Colonic mucosa (tissue), 4 donors: ENCODE results near the gene TTC7B. TPM values are rescaled to one million over a fixed set of nuclear protein-coding genes. Genes with fewer than 3 reads are reported as not detected.

ENCODE experiments used
- DNase-seq: peaks from one replicate; pipeline ENCODE4 v3.0.0-alpha.2; 2020
- H3K27ac ChIP-seq: fragments of 200-600 bp; one replicate; pipeline ENCODE4 v1.8.0; 2021
- H3K27me3 ChIP-seq: fragments of 200-600 bp; one replicate; pipeline ENCODE4 v1.8.0; 2021
- H3K36me3 ChIP-seq: fragments of 200-600 bp; one replicate; pipeline ENCODE4 v1.8.0; 2021
- H3K4me1 ChIP-seq: fragments of 200-600 bp; one replicate; pipeline ENCODE4 v1.8.0; 2021; ENCODE audit warnings: mild to moderate bottlenecking
- H3K4me3 ChIP-seq: fragments of 200-600 bp; one replicate; pipeline ENCODE4 v1.8.0; 2021
- H3K9ac ChIP-seq, 2 donors: one replicate each; pipeline ENCODE4 v1.7.0; 2013; ENCODE audit warnings: control low read depth in 2 of 2, low read depth in 2 of 2, low read length in 2 of 2
- H3K9me3 ChIP-seq: fragments of 200-600 bp; one replicate; pipeline ENCODE4 v1.8.0; 2021
- intact Hi-C: fragments of 100-400 bp; cut with DNase I; formaldehyde crosslinking; loops from one replicate; pipeline ENCODE4 v1.14.1; 2022
- total RNA-seq, 2 donors: library from RNA; stranded (reverse); fragmentation: NEBNext Ultra II Directional in 1 of 2; extraction: Animal tissue kit (Norgen Biotek cat#: 25700) in 1 of 2; gene quantifications; one replicate each; pipeline ENCODE4 v1.2.1, GENCODE V29; 2021
- TF ChIP-seq, protein P1 (sequence below): fragments of 200-600 bp; IDR thresholded peaks from one replicate; pipeline ENCODE4 v1.8.0; 2022; ENCODE audit warnings: antibody characterized with exemption, mild to moderate bottlenecking
- donor health status: healthy.
- donor health status: DM: no; HTN: no; CAD: no.
- donor health status: DM: no; HTN: no; CAD: no.

TTC7B gene
- total RNA-seq, 2 donors from 2014 or later, result 3.3 to 11.8 TPM

DNA sequence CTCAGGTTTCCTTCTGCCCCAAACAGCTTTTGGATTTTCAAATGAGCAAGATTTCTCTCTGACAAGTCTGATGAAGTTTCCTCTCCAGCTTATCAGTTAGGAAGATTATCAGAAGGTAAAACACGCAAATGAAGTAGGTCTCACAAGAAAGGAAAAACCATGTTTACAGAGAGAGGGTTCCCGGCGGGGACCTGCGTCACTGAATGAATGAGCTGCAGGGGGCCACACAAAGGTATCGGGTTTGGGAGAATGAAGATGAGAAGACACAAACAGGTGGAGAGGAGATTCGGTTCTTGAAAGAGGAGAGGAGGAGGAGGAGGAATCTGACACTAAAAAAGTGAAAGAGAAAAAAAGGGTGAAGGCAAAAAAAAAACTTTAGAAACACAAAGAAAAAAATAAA is 210.8 kb downstream of the TTC7B start:
- TF ChIP-seq, protein P1, sequence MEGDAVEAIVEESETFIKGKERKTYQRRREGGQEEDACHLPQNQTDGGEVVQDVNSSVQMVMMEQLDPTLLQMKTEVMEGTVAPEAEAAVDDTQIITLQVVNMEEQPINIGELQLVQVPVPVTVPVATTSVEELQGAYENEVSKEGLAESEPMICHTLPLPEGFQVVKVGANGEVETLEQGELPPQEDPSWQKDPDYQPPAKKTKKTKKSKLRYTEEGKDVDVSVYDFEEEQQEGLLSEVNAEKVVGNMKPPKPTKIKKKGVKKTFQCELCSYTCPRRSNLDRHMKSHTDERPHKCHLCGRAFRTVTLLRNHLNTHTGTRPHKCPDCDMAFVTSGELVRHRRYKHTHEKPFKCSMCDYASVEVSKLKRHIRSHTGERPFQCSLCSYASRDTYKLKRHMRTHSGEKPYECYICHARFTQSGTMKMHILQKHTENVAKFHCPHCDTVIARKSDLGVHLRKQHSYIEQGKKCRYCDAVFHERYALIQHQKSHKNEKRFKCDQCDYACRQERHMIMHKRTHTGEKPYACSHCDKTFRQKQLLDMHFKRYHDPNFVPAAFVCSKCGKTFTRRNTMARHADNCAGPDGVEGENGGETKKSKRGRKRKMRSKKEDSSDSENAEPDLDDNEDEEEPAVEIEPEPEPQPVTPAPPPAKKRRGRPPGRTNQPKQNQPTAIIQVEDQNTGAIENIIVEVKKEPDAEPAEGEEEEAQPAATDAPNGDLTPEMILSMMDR, result no peak

DNA sequence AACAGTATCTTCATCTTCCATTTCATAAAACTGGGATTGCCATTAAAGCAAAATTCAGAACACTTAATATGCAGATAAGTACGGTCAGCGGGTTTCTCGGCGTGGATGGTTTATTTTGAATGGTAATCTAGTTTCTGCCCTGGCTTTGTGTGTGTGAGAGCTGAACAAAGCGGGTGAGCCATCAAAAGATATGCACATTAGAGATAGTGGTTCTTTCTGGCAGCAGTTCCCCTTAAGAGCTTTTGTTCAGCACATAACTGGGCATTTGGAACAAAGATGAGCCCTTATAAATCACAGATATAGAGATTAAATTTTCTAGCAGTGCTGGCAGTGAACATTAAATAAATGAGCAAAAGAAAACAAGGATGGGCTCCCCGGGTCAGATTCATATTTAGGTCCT is 211.9 kb downstream of the TTC7B start:
- H3K9ac ChIP-seq, result no peak overlapping the region
- no peaks in the 10 kb centered on the region for H3K9me3 ChIP-seq
- no peak for DNase-seq
- TF ChIP-seq, protein P1, result no peak
- H3K4me3 ChIP-seq, result no peak overlapping the region
- intact Hi-C loops, result no loop called here
- H3K36me3 ChIP-seq, result no peaks in the 10 kb centered on the region
- H3K4me1 ChIP-seq, result no peaks in the 10 kb centered on the region
- no peak overlapping the region for H3K27ac ChIP-seq
- H3K27me3 ChIP-seq, result no peaks in the 10 kb centered on the region

More for the DNA sequence above, 210.8 kb downstream of the TTC7B start:
- Histone ChIP-seq H3K27me3 (no peaks in the 10 kb centered on the region), H3K36me3 (no peaks in the 10 kb centered on the region), H3K27ac (no peak overlapping the region), H3K9ac (no peak overlapping the region), H3K4me1 (no peaks in the 10 kb centered on the region), H3K4me3 (no peak overlapping the region), H3K9me3 (no peaks in the 10 kb centered on the region)
- intact Hi-C loops, result no loop called here
- DNase-seq, result no peak

DNA sequence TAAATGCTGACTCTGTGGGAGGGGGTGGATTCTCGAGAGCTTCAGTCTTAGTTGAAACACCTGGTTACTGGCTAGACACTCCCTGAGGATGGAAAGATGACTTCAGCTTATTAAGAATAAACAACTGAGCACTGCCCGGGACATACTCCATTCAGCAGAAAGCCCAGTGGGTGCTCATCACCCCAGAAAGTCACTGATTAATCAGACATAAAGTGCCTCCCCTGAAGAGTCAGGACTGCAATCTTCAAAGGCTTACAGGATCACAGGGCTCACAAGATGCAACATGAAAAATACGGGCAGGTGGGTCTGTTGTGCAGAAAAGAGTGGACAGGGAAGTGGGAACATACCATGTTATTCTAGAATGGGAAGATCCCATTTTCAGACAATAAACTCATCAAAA is 212.4 kb downstream of the TTC7B start:
- no peak for DNase-seq
- H3K27ac ChIP-seq, result no peak overlapping the region
- no peaks in the 10 kb centered on the region for H3K9me3 ChIP-seq
- no peaks in the 10 kb centered on the region for H3K36me3 ChIP-seq
- H3K27me3 ChIP-seq, result no peaks in the 10 kb centered on the region
- no peak overlapping the region for H3K9ac ChIP-seq
- TF ChIP-seq, protein P1, result no peak
- no peak overlapping the region for H3K4me3 ChIP-seq
- no peaks in the 10 kb centered on the region for H3K4me1 ChIP-seq
- intact Hi-C loops, result no loop called here

DNA sequence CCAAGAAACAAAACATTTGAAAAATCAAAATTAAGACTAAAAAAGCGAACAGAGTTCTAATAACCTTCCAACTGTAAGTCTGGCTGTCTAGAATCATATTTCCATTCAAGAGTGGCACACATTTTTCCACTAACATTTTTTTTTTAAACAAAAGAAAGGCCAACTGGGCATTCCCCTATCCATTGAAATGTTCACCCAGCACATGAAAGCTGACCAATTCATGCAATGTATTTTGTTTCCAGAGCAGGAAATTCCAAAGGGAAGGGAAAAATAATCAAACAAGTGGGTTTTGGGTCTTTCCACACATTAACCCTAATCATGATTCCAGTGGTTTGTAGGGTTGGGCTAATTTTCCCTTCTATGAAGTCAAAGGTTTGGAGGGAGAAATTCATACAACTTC is 212.9 kb downstream of the TTC7B start:
- no peak overlapping the region for H3K9ac ChIP-seq
- TF ChIP-seq, protein P1, result no peak
- no peaks in the 10 kb centered on the region for H3K9me3 ChIP-seq
- no peak overlapping the region for H3K27ac ChIP-seq
- H3K4me1 ChIP-seq, result no peaks in the 10 kb centered on the region
- no peak for DNase-seq
- H3K36me3 ChIP-seq, result no peaks in the 10 kb centered on the region
- no peak overlapping the region for H3K4me3 ChIP-seq
- intact Hi-C loops, result no loop called here
- H3K27me3 ChIP-seq, result no peaks in the 10 kb centered on the region

DNA sequence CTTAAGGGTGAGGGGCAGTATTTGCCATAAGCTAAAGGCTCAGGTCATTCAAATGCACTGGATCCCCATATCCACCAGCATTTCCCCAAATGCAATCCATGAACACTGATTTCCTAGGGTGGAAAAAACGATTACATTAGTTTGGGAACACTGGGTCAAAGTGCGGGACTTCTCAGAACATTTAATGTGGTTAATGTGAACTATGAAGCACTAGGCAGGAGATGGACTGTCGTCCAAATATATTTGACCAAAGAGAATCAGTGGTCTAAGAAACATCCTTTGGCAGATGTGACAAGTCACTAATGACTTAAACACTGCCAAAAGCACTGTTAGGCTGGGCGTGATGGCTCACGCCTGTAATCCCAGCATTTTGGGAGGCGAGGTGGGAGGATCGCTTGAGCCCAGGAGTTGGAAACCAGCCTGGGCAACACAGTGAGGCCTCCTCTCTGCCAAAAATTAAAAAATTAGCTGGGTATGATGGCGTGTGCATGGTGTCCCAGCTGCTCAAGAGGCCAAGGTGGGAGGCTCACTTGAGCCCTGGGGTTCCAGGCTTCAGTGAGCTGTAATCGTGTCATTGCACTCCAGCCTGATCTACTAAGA is 214.0 kb downstream of the TTC7B start:
- no peak for DNase-seq
- TF ChIP-seq, protein P1, result no peak
- intact Hi-C loops, result no loop called here
- Histone ChIP-seq H3K27ac (no peak overlapping the region), H3K9ac (no peak overlapping the region), H3K4me1 (no peaks in the 10 kb centered on the region), H3K4me3 (no peak overlapping the region), H3K9me3 (no peaks in the 10 kb centered on the region), H3K27me3 (no peaks in the 10 kb centered on the region), H3K36me3 (no peaks in the 10 kb centered on the region)
